Inferior parietal cortex (tissue), 1 donor: ENCODE measurements around the gene C1QL2.

Experiments used
- DNase-seq: peaks from one replicate; pipeline ENCODE4 v3.0.0-alpha.2; 2016; ENCODE audit errors: extremely low spot score

Gene C1QL2

GRCh38 chr2:119137502-119137901, 21.0 kb downstream of the C1QL2 start:
- DNase-seq = no peak

GRCh38 chr2:119136872-119137271, 21.7 kb downstream of the C1QL2 start:
- DNase-seq = no peak

GRCh38 chr2:119136093-119136492, 22.5 kb downstream of the C1QL2 start:
- DNase-seq = no peak

DNA sequence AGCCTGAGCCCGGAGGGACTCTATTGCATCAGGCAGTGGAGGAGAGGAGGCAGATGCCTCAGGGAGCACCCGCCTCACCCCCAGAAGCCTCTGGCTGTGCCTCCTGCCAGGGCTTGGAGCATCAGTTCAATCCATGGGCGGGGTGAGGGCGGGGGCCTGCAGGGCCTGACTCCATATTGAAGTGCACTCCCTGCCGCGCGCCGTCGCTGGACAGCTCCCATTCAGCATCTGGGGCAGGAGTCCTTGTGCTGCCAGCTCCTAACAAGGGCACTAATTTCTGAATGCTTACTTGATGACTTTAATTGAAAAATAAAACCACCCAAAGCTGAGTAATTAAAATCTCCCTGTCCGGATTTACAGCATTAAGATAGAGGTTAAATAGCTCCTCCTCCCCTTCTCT, 23.8 kb downstream of the C1QL2 start:
- no peak for DNase-seq

DNA sequence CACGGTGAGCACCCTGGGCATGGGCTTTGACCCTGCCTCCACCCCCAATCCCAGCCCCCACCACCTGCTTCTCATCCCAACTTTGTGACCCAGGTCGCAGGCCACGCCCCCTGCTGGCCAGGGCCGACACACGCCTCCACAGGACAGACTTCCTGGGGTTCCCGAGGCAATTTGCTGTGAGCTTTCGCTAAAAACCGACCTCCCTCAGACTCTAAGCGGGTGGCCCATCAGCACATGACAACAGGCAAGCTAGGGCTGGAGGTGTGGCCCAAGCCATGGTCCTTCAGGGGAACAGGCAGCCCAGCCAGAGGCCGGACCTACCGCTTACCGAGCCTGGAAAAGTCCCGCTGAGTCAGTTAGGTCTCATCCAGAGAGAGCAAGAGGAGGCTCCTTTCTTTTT, 31.9 kb downstream of the C1QL2 start:
- no peak for DNase-seq

DNA sequence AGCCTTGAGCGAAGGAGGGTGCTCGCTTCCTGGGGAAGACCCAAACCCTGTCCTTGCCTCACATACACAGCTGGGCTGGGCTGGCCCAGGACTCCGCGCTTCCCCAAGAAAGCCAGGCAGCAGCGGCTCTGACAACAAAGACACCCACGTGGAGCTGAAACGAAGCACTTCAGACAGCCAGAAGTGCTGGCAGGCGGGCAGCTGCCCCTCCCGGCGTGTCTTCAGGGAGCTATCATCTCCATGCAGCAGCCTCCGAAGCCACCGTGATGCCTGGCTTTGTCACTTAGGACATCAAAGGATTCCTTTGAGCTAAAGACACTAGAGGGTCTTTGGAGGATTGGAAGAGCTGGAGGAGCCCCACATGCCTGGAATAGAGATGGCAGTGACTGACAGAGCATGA, 35.2 kb downstream of the C1QL2 start:
- DNase-seq = no peak

- no peak for DNase-seq
These were observed 35.9 kb downstream of the C1QL2 start for GRCh38 chr2:119122663-119123062.

DNA sequence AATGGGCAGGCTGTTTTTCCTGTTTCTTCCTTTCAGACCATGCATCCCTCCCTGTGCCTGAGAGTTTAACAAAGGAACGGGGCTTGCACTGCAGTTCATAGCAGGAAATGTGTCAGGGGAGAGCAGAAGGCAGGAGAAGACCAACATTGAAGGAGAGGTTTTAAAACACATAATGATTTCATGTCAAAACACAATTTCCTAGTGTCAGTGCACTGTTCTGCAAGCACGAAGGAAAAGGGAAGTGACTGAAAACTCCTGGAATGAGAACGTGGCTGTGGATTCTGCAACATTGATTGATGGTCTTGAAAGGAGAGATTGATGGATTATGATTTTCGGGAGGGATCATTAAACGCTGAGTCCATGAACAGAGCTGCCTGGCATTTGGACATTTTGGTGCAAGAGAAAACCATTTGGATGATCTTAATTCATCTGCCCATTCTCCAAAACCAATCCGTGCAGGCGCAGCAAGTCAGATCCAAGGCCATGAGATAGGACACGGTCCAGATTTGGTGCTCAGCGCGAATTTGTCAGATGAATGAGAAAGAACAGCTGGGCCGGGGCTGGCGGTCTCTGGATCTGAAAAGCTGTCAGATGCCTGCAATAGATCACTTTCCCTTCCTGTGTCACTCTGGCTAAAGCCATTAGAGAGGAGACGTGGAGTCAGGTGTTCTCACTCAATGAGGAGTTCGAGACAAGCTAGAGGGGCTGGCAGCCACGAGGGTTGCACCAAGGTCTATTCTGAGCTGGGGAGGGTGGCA, 38.4 kb downstream of the C1QL2 start:
- DNase-seq = no peak

GRCh38 chr2:119119076-119119785, 39.3 kb downstream of the C1QL2 start:
- no peak for DNase-seq

DNA sequence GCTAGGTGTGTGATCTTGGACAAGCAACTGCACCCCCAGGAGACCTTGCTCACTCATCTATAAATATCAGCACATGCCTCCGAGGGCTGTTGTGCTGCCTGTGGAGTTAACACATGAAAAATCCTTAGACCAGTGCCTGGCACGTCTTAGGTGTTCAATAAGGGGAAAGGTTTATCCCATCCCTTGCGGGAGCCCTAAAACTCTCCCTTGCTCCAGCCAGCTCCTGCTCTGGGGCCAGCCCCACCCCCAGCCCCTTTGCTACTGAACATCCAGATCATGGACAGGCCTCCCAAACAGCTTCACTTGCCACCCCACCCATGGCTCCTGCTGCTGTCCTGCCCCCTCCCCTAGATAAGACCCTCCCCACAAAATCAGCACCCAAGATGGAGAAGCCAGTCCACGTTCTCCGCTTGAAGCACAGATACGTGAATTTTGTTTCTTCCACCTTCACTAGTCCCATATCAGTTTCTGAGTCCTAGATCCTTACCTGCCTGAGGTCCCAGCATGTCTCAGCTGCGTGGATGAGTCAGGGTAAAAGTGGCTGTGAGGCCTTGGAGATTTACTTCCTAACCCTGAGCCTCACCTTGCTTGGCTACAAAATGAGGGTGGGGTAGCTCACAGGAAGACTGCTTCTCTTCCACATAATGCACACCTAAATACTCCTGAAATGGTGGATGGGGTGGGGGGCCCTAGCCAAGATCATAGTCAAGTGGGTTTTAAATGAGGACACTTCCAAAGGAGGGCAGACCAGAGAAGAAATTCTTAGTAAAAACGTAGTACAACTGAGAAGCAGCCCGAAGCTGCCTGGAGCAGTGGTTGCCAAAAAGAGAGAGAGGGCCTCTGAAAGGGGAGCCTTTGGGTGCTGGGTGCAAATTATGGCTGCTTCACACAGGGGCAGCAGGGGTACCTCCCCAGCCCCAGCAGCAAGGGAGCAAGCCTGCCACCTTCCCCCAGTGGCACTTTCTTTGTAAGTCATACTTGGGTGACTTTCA, 40.4 kb downstream of the C1QL2 start:
- no peak for DNase-seq

DNA sequence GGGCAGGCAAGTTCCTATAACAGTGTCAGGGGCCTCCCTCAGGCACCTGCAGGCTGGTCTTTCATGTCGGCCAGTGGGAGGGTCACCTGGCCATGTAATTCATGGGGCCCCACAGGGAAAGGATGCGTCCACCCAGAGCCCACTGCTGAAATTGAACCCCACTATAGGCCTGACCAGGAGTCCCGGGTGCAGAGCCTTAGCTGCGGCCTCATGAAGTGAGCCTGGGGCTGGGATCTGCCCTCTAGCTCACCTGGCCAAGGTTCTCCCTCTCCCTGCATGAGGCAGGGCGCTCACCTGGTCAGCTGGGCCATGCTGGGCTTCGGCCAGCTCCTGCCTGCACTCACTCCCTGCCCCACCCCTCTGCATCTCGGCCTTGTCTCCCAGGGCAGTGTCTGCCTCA, 41.1 kb downstream of the C1QL2 start:
- DNase-seq = no peak

DNA sequence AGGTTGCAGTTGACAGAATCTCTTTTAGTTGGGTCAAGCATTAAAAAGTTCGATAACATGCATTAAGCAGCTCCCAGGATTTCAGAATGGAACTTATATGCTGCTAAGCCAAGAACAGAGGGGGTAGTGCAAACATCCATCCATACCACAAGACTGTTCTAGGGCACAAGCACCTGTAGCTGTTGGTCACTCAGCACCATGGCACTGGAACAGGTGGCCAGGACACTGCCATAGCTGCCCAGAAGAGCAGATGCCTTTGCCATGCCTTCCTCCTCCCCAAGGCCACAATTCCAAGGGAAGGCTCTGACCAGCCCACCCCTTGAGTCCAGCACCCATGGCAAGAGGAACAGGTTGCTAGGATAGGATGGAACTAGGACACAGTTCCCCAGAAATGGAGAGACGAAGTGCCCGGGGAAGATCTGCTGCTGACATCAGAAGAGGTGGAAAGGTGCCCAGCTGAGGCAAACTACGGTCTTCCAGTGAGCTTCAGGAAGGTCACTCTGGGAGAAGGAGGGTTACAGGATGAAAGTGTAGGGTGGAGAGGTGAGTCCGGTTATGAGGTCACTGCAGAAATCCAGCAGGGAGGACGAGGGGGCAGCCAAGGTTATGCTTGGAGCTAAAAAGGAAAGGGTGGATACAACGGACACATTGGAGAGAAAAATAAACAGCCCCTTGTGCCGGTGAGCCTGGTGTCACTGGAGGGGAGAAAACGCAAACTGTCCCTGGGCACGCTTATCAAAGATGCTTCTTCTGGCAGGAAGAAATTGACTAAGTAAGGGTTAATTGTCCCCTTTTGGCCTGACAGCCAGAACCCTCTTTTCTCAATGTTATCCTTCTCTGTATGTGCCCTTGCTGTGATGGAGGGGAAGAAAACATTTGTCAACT, 41.9 kb downstream of the C1QL2 start:
- DNase-seq = no peak

DNA sequence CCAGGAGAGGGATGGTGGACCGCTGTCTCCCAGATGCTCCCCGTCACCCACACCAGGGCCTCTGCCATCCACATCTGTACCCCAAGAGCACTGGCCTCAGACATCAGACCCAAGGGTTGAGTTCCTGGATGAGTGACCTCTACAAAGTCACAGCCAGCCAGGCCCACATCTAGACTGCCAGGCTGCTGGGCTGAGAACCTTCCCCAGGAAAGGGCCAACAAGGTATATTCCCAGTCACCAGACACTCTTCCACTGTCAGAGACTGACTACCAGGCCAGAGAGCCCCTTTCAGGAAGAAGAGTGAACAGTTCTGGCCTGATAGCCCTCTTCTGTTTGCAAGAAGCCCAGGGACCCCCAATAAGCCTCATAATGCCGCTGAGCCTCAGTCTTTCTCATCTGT, 44.3 kb downstream of the C1QL2 start:
- no peak for DNase-seq

DNA sequence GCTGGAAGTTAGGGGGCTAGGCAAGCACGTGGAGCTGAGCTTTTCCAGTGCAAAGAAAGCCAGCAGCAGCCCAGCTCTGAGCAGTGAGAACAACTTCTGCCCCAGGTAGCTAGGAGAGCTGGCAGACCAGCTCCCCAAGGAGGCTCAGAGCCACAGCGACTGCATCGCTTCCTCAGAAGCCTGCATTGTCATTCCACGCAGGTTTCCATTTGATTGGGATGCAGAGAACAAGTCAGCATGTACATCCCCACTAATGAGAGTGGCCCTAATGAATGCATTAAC, 45.1 kb downstream of the C1QL2 start:
- DNase-seq = no peak

DNA sequence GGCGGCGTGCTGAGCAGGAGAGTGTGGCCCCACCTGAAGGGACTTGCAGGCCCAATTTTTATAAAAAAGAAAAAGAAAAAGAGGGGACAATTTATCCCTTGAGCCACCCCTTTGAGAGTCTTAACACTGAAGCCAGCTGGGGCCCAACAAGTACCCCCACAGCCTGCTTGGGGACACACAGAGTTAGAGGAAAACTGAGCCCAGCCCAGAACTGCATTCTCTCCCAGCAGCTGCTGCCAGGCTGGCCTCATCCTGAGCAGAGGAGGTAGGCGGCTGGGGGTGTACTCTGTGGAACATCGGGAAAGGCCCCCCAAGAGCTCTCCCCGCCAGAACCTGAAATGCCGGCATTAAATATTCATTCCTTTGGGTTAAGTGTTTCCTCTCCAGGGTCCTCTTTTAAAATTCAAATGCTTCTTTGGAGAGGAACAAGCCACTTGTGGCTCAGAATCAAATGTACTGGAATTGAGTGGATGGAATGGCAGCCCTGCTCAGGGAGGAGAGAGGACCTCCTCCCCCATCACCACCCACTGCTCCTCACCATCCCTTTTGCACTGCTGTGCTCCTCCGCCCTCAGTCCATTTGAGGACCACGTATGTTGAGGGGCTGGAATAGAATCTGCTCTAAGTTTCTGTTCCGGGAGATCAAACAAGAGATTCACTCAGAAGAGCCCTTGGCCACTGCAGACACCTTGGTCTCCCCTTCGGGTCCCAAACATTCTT, 45.6 kb downstream of the C1QL2 start:
- DNase-seq = no peak

GRCh38 chr2:119112230-119112629, 46.3 kb downstream of the C1QL2 start:
- DNase-seq = no peak

DNA sequence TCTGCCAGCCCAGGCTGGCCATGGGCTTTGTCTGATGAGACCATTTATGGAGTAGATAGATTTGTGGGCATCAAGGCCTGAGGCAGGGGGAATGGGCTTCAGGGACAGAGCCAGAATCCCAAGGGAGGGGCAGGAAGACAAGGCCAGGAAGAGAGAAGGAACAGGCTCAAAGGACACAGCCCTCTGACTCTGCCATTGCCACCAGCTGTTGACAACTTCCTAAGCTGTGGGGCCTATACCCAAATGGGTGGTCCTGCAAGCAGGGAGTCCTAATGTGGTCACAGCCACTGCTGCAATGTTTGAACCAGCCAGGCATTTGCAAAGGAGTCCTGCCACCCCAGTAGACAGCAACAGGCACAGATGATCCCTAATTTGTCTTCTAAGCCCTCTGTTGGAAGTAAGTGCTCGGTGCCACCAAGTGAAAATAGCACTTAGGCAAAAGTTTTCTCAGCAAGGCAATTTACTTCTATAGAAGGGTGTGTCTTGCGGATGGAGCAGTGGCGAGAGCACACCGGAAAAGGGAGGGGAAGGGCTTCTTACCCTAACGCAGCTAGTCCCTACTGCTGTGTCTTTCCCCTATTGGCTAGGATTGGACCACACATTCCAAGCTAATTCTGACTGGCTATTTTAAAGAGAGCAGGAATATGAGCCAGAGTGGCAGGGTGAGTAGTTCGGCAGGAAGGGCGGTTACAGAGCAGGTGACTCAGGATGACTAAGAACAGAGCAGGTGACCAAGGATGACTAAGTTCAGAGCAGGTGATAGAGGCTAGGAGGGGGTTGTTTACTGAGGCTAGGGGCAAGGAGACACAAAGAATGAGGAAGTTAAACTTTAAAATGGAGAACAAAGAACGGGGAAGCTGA, 47.2 kb downstream of the C1QL2 start:
- no peak for DNase-seq

- no peak for DNase-seq
These were observed 48.7 kb downstream of the C1QL2 start for GRCh38 chr2:119109866-119110265.

DNA sequence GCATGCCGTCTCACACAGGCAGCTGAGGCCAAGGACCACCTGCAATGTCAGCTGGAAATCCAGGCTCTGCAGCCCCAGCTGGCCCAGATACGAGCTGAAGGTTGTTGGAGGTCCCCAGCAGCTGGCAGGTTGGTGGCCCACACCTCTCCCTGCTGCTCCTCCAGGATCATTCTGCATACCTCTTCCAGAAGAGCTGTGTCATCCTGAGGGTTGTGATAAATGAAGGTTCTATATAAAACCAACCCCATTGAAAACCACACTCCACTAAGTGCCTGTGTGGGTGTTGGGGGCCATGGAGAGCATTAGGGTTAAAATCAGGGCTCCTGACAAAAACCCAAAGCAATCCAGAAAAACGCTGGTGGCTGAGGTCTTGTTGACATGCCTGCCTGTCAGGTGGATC, 50.4 kb downstream of the C1QL2 start:
- no peak for DNase-seq
